HCT116 (cell line): ENCODE data around the gene IMPA2. TPM values are rescaled to one million over a fixed set of nuclear protein-coding genes. Genes with fewer than 3 reads are reported as not detected.
A peak's percentile ranks its signal among the peaks of the same experiment; 100 is the strongest.

Source experiments
- ATAC-seq: fragments of 200-7000 bp; cut with Tn5 transposase; 2 replicates; pipeline ENCODE4 v1.9.1; 2020; ENCODE audit warnings: mild to moderate bottlenecking, moderate library complexity
- BruUV-seq: library from RNA; stranded (reverse); fragments of 400-500 nt; replicated peaks from 2 replicates; lab custom pipeline; 2021; lab: Mats Ljungman, UMichigan
- CTCF ChIA-PET: fragments of 300-600 bp; sonication (Branson Sonifier 250); formaldehyde crosslinking; loops from one replicate; lab custom pipeline; 2021; ENCODE audit warnings: antibody characterized with exemption; lab: Charles Lee
- POLR2A ChIA-PET: fragments of 300-600, 350-600 bp; sonication (Branson Sonifier 250); formaldehyde crosslinking; loops from one replicate; lab custom pipeline; 2021; ENCODE audit warnings: antibody characterized with exemption; lab: Charles Lee
- RAD21 ChIA-PET, 2 experiments: fragments of 300-600 bp; sonication (Branson Sonifier 250); formaldehyde crosslinking; loops; one replicate each; lab custom pipeline; 2023; ENCODE audit warnings: low total read pairs in 2 of 2; ENCODE audit not compliant: uncharacterized antibody in 2 of 2, unreplicated experiment in 2 of 2, low non-redundant PET in 1 of 2; lab: Charles Lee
- DNase-seq: peaks from one replicate; pipeline ENCODE4 v3.0.0-alpha.2; 2010; ENCODE audit warnings: low read depth, low spot score
- H2AFZ ChIP-seq: fragments of 200-600 bp; shearing (Covaris generic), sonication (generic); 2 replicates; pipeline ENCODE4 v1.6.1; 2017; ENCODE audit warnings: low read depth, mixed run types, mixed read lengths, antibody characterized with exemption, low read length; ENCODE audit not compliant: poor library complexity, severe bottlenecking
- H3K27ac ChIP-seq: 2 replicates; pipeline ENCODE4 v1.5.1; 2012; ENCODE audit warnings: low read depth, low read length
- H3K27me3 ChIP-seq: fragments of 200-600 bp; sonication (generic); 2 replicates; pipeline ENCODE4 v1.6.1; 2016; ENCODE audit warnings: mixed run types, low read length, mixed read lengths; ENCODE audit not compliant: insufficient read depth
- H3K36me3 ChIP-seq, 2 experiments: fragments of 200-500 bp in 1 of 2; fragments of 200-600 bp in 1 of 2; sonication (Bioruptor generic) in 1 of 2; sonication (generic) in 1 of 2; 2 replicates each; pipeline versions ENCODE4 v1.5.1 to v1.6.1; 2014 to 2016; ENCODE audit warnings: low read length in 2 of 2, inconsistent platforms in 1 of 2, mixed read lengths in 1 of 2, mixed run types in 1 of 2; ENCODE audit not compliant: insufficient read depth in 2 of 2, control insufficient read depth in 1 of 2
- H3K4me1 ChIP-seq, 2 experiments: fragments of 200-600 bp in 1 of 2; sonication (generic) in 1 of 2; 2 replicates each; pipeline versions ENCODE4 v1.5.1 to v1.6.1; 2012 to 2017; ENCODE audit warnings: low read length in 2 of 2, inconsistent platforms in 1 of 2, mild to moderate bottlenecking in 1 of 2, mixed read lengths in 1 of 2, mixed run types in 1 of 2, moderate library complexity in 1 of 2; ENCODE audit not compliant: insufficient read depth in 2 of 2, control insufficient read depth in 1 of 2
- H3K4me2 ChIP-seq: fragments of 200-600 bp; sonication (generic); 2 replicates; pipeline ENCODE4 v1.6.1; 2017; ENCODE audit warnings: mixed run types, low read length, mixed read lengths
- H3K4me3 ChIP-seq, 2 experiments: fragments of 200-600 bp in 1 of 2; sonication (generic) in 1 of 2; replicated peaks in 1 of 2; 2 replicates each; pipeline ENCODE4 v1.5.1; 2011 to 2016; ENCODE audit warnings: low read length in 2 of 2, control low read depth in 1 of 2, low read depth in 1 of 2, mild to moderate bottlenecking in 1 of 2, mixed read lengths in 1 of 2, mixed run types in 1 of 2
- H3K79me2 ChIP-seq: fragments of 200-600 bp; sonication (generic); 2 replicates; pipeline ENCODE4 v1.6.1; 2017; ENCODE audit warnings: mild to moderate bottlenecking, mixed run types, low read length, moderate library complexity, mixed read lengths; ENCODE audit not compliant: insufficient read depth
- H3K9ac ChIP-seq: fragments of 200-600 bp; sonication (generic); 2 replicates; pipeline ENCODE4 v1.6.1; 2016; ENCODE audit warnings: low read length, mixed read lengths
- H3K9me2 ChIP-seq: fragments of 200-600 bp; sonication (generic), shearing (Covaris generic); 2 replicates; pipeline ENCODE4 v1.6.1; 2017; ENCODE audit warnings: mixed run types, mild to moderate bottlenecking, moderate library complexity; ENCODE audit not compliant: insufficient read depth
- H3K9me3 ChIP-seq, 2 experiments: fragments of 200-500 bp in 1 of 2; fragments of 200-600 bp in 1 of 2; sonication (Bioruptor generic) in 1 of 2; sonication (generic) in 1 of 2; 2 replicates each; pipeline ENCODE4 v1.6.1; 2014 to 2017; ENCODE audit warnings: low read length in 2 of 2, mixed read lengths in 2 of 2, inconsistent platforms in 1 of 2, low read depth in 1 of 2, mild to moderate bottlenecking in 1 of 2, mixed run types in 1 of 2, moderate library complexity in 1 of 2; ENCODE audit not compliant: control insufficient read depth in 1 of 2, insufficient read depth in 1 of 2
- H4K20me1 ChIP-seq: fragments of 200-600 bp; sonication (generic), shearing (Covaris generic); 2 replicates; pipeline ENCODE4 v1.6.1; 2017; ENCODE audit warnings: mixed run types, mild to moderate bottlenecking, moderate library complexity; ENCODE audit not compliant: insufficient read depth
- ATF3 ChIP-seq: IDR thresholded peaks from 2 replicates; pipeline ENCODE4 v1.6.1; 2012
- CTCF ChIP-seq, 3 experiments: fragments of 200-600 bp in 1 of 3; sonication (generic) in 1 of 3; IDR thresholded peaks in 2 of 3; conservative IDR thresholded peaks in 1 of 3; 2 replicates each; pipeline ENCODE4 v1.5.1; 2012 to 2017; ENCODE audit warnings: low read depth in 2 of 3, low read length in 2 of 3, antibody characterized with exemption in 1 of 3, borderline replicate concordance in 1 of 3, control low read depth in 1 of 3, mild to moderate bottlenecking in 1 of 3, mixed read lengths in 1 of 3, mixed run types in 1 of 3, moderate library complexity in 1 of 3; ENCODE audit not compliant: insufficient read depth in 1 of 3
- FOSL1 ChIP-seq: IDR thresholded peaks from 2 replicates; pipeline ENCODE4 v1.6.1; 2012; ENCODE audit warnings: low read depth
- intact Hi-C: fragments of 100-400 bp; cut with micrococcal nuclease; formaldehyde crosslinking; loops from 2 replicates; pipeline ENCODE4 v1.10.0; 2022
- total RNA-seq: library from RNA; stranded (reverse); gene quantifications from one replicate; pipeline ENCODE4 v1.2.1, GENCODE V29; 2021; ENCODE audit not compliant: unreplicated experiment

IMPA2 gene
- total RNA-seq, 1 experiment from 2014 or later: 32.5 TPM

GRCh38 chr18:12057419-12058039 lies 76.2 kb downstream of the IMPA2 start:
- H3K9me3 ChIP-seq: no peaks in the 10 kb centered on the region
- no peaks in the 10 kb centered on the region for H3K79me2 ChIP-seq
- DNase-seq (no peak), ATAC-seq (0 out of 2 replicates have a peak, but pooled peaks have one; percentile 21)
- no peak overlapping the region for H3K27ac ChIP-seq
- no peak overlapping the region for H2AFZ ChIP-seq
- ChIA-PET CTCF (interaction anchor here (0.9 to 1.0 kb wide), 2 partner anchors 18 to 120 kb away, joined by 3 to 4 read pairs; no protein-coding TSS in a partner anchor), POLR2A (no interaction called here), RAD21 (interaction anchor here in 1 of 2 experiments (0.5 kb wide), 1 partner anchor 214 kb away, joined by 3 read pairs; no protein-coding TSS in a partner anchor)
- H3K4me1 ChIP-seq: peaks cover 6 to 15% of the 10 kb centered on the region in 2 experiments; a peak in 3 of 4 replicates
- no peaks in the 10 kb centered on the region for H4K20me1 ChIP-seq
- no peaks in the 10 kb centered on the region for H3K27me3 ChIP-seq
- no peaks in the 10 kb centered on the region for H3K9me2 ChIP-seq
- intact Hi-C loops: no loop called here
- no TSS peak for BruUV-seq
- H3K36me3 ChIP-seq: no peaks in the 10 kb centered on the region
- no peak overlapping the region for H3K4me3 ChIP-seq
- TF ChIP-seq ATF3 (no peak), FOSL1 (no peak), CTCF (IDR thresholded peaks at IDR 0.05 in 2 of 3, conservative IDR thresholded peaks at IDR 0.05 in 1 of 3; ENCODE audit: borderline replicate concordance in 1 of 3, insufficient read depth in 1 of 3, low read depth in 2 of 3, low read length in 2 of 3) (peak in 2 of 3 experiments; percentile 32 to 41; a peak in 3 of 6 replicates)
- H3K9ac ChIP-seq: no peak overlapping the region
- no peak overlapping the region for H3K4me2 ChIP-seq
